Measurements from ENCODE around the gene NR6A1. TPM values are rescaled to one million over a fixed set of nuclear protein-coding genes. Genes with fewer than 3 reads are reported as not detected.

The NR6A1 gene
- total and polyA plus RNA-seq, 2 of the 13 experiments (the other 11 are each of a cell fraction or from before 2014, with no cell fraction given), result 28.1 to 31.5 TPM

DNA sequence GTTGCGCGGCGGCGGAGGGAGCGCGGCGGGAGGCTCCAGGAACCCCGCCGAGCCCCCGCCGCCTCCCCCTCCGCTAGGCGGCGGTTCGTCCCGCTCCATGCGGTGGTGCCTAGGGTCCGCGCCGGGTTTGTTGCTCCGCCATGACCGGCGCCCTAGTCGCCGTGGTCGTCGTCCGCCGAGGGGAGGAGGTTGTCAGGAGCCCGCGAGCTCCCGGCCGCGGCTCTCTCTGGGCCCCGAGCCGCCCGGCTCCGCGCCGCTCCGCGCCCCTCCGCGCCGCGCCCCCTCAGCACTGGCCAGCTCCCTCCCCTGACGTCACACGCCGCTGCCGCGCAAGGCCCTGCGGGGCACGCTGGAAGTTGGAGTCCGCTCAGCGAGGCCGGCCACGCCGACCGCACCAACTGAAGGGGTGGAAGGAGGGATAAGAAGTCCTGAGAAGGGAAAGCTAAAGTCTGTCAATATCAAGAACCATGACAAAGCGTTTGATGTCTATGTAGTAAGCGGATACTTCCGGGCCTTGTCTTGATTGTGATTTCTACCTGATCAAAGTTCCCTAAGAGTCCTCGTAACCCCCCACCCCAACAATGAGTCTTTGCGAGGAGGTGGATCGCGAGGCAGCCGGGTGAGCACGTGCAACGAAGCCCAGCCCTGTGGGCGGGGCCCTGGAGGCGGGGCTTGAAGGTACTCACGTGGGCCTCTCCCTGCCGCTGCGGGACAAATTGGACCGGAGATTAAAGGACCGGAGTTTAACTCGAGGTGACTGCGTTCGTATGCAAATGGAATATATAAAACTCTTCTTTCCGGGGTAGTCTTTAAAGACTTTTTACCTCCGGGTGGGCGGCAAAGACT is at the start of gene NR6A1 (continued):
- TF ChIP-seq, protein P1, sequence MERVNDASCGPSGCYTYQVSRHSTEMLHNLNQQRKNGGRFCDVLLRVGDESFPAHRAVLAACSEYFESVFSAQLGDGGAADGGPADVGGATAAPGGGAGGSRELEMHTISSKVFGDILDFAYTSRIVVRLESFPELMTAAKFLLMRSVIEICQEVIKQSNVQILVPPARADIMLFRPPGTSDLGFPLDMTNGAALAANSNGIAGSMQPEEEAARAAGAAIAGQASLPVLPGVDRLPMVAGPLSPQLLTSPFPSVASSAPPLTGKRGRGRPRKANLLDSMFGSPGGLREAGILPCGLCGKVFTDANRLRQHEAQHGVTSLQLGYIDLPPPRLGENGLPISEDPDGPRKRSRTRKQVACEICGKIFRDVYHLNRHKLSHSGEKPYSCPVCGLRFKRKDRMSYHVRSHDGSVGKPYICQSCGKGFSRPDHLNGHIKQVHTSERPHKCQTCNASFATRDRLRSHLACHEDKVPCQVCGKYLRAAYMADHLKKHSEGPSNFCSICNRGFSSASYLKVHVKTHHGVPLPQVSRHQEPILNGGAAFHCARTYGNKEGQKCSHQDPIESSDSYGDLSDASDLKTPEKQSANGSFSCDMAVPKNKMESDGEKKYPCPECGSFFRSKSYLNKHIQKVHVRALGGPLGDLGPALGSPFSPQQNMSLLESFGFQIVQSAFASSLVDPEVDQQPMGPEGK (CRISPR knock-in tag; IDR thresholded peaks at IDR 0.05), result peak; percentile 58; the same call in 1 of the 2 replicates
- no peak for TF ChIP-seq ZNF543 (CRISPR knock-in tag; IDR thresholded peaks at IDR 0.05)
- TF ChIP-seq ZNF678 (CRISPR knock-in tag; IDR thresholded peaks at IDR 0.05), result no peak
- TF ChIP-seq ZNF101 (CRISPR knock-in tag; IDR thresholded peaks at IDR 0.05; ENCODE audit: borderline replicate concordance, low read depth), result no peak
- TF ChIP-seq, protein P2, sequence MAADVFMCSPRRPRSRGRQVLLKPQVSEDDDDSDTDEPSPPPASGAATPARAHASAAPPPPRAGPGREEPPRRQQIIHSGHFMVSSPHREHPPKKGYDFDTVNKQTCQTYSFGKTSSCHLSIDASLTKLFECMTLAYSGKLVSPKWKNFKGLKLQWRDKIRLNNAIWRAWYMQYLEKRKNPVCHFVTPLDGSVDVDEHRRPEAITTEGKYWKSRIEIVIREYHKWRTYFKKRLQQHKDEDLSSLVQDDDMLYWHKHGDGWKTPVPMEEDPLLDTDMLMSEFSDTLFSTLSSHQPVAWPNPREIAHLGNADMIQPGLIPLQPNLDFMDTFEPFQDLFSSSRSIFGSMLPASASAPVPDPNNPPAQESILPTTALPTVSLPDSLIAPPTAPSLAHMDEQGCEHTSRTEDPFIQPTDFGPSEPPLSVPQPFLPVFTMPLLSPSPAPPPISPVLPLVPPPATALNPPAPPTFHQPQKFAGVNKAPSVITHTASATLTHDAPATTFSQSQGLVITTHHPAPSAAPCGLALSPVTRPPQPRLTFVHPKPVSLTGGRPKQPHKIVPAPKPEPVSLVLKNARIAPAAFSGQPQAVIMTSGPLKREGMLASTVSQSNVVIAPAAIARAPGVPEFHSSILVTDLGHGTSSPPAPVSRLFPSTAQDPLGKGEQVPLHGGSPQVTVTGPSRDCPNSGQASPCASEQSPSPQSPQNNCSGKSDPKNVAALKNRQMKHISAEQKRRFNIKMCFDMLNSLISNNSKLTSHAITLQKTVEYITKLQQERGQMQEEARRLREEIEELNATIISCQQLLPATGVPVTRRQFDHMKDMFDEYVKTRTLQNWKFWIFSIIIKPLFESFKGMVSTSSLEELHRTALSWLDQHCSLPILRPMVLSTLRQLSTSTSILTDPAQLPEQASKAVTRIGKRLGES (CRISPR knock-in tag; IDR thresholded peaks at IDR 0.05; ENCODE audit: borderline replicate concordance), result 0 out of 2 replicates have a peak, but pooled peaks have one; percentile 59
- TF ChIP-seq POGK (CRISPR knock-in tag; conservative IDR thresholded peaks at IDR 0.05), result 0 out of 2 replicates have a peak, but pooled peaks have one; percentile 55
- TF ChIP-seq, protein P3, sequence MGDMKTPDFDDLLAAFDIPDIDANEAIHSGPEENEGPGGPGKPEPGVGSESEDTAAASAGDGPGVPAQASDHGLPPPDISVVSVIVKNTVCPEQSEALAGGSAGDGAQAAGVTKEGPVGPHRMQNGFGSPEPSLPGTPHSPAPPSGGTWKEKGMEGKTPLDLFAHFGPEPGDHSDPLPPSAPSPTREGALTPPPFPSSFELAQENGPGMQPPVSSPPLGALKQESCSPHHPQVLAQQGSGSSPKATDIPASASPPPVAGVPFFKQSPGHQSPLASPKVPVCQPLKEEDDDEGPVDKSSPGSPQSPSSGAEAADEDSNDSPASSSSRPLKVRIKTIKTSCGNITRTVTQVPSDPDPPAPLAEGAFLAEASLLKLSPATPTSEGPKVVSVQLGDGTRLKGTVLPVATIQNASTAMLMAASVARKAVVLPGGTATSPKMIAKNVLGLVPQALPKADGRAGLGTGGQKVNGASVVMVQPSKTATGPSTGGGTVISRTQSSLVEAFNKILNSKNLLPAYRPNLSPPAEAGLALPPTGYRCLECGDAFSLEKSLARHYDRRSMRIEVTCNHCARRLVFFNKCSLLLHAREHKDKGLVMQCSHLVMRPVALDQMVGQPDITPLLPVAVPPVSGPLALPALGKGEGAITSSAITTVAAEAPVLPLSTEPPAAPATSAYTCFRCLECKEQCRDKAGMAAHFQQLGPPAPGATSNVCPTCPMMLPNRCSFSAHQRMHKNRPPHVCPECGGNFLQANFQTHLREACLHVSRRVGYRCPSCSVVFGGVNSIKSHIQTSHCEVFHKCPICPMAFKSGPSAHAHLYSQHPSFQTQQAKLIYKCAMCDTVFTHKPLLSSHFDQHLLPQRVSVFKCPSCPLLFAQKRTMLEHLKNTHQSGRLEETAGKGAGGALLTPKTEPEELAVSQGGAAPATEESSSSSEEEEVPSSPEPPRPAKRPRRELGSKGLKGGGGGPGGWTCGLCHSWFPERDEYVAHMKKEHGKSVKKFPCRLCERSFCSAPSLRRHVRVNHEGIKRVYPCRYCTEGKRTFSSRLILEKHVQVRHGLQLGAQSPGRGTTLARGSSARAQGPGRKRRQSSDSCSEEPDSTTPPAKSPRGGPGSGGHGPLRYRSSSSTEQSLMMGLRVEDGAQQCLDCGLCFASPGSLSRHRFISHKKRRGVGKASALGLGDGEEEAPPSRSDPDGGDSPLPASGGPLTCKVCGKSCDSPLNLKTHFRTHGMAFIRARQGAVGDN (CRISPR knock-in tag; IDR thresholded peaks at IDR 0.05), result peak; percentile 58; the same call in 1 of the 2 replicates
- TF ChIP-seq, protein P4, sequence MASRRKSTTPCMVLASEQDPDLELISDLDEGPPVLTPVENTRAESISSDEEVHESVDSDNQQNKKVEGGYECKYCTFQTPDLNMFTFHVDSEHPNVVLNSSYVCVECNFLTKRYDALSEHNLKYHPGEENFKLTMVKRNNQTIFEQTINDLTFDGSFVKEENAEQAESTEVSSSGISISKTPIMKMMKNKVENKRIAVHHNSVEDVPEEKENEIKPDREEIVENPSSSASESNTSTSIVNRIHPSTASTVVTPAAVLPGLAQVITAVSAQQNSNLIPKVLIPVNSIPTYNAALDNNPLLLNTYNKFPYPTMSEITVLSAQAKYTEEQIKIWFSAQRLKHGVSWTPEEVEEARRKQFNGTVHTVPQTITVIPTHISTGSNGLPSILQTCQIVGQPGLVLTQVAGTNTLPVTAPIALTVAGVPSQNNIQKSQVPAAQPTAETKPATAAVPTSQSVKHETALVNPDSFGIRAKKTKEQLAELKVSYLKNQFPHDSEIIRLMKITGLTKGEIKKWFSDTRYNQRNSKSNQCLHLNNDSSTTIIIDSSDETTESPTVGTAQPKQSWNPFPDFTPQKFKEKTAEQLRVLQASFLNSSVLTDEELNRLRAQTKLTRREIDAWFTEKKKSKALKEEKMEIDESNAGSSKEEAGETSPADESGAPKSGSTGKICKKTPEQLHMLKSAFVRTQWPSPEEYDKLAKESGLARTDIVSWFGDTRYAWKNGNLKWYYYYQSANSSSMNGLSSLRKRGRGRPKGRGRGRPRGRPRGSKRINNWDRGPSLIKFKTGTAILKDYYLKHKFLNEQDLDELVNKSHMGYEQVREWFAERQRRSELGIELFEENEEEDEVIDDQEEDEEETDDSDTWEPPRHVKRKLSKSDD (CRISPR knock-in tag; IDR thresholded peaks at IDR 0.05; ENCODE audit: low read depth), result no peak
- TF ChIP-seq ZSCAN20 (CRISPR knock-in tag; IDR thresholded peaks at IDR 0.05; ENCODE audit: borderline replicate concordance), result peak; percentile 86; the same call in 1 of the 2 replicates
